CD4-positive, alpha-beta T cell treated with Interferon gamma for 1 hour (primary cell): ENCODE measurements around the gene LHFPL2.

ENCODE experiments used
- DNase-seq: peaks from one replicate; pipeline ENCODE4 v3.0.0-alpha.2; 2020

Gene LHFPL2

GRCh38 chr5:78562714-78563330 lies 85.8 kb downstream of the LHFPL2 start:
- DNase-seq: no peak

- DNase-seq: no peak
Observed at GRCh38 chr5:78562001-78562400, 86.6 kb downstream of the LHFPL2 start.

- DNase-seq: no peak
Observed at GRCh38 chr5:78561261-78561660, 87.3 kb downstream of the LHFPL2 start.

- DNase-seq: no peak
Observed at GRCh38 chr5:78560000-78560855, 88.3 kb downstream of the LHFPL2 start.

GRCh38 chr5:78557601-78558000 lies 91.0 kb downstream of the LHFPL2 start:
- no peak for DNase-seq

GRCh38 chr5:78555870-78556269 lies 92.7 kb downstream of the LHFPL2 start:
- DNase-seq: no peak

GRCh38 chr5:78554670-78555069 lies 93.9 kb downstream of the LHFPL2 start:
- no peak for DNase-seq

- no peak for DNase-seq
Observed at GRCh38 chr5:78553580-78554353, 94.8 kb downstream of the LHFPL2 start.

- DNase-seq: no peak
Observed at GRCh38 chr5:78552729-78553342, 95.7 kb downstream of the LHFPL2 start.

GRCh38 chr5:78550891-78551290 lies 97.7 kb downstream of the LHFPL2 start:
- DNase-seq: no peak

GRCh38 chr5:78549043-78549442 lies 99.5 kb downstream of the LHFPL2 start:
- peak; percentile 47 for DNase-seq

GRCh38 chr5:78547731-78548615 lies 100.6 kb downstream of the LHFPL2 start:
- no peak for DNase-seq

GRCh38 chr5:78547183-78547582 lies 101.4 kb downstream of the LHFPL2 start:
- no peak for DNase-seq

- DNase-seq: no peak
Observed at GRCh38 chr5:78546276-78546996, 102.1 kb downstream of the LHFPL2 start.

- no peak for DNase-seq
Observed at GRCh38 chr5:78545406-78545805, 103.2 kb downstream of the LHFPL2 start.

- DNase-seq: no peak
Observed at GRCh38 chr5:78544561-78545201, 103.9 kb downstream of the LHFPL2 start.

GRCh38 chr5:78543916-78544315 lies 104.7 kb downstream of the LHFPL2 start:
- no peak for DNase-seq

- DNase-seq: no peak
Observed at GRCh38 chr5:78543292-78543691, 105.3 kb downstream of the LHFPL2 start.

GRCh38 chr5:78542321-78542840 lies 106.2 kb downstream of the LHFPL2 start:
- no peak for DNase-seq

- no peak for DNase-seq
Observed at GRCh38 chr5:78541086-78541654, 107.4 kb downstream of the LHFPL2 start.
